ENCODE measurements around the gene C2orf69.

The C2orf69 gene

GRCh38 chr2:199973703-199974102, 62.6 kb downstream of the C2orf69 start:
- no peak for DNase-seq

DNA sequence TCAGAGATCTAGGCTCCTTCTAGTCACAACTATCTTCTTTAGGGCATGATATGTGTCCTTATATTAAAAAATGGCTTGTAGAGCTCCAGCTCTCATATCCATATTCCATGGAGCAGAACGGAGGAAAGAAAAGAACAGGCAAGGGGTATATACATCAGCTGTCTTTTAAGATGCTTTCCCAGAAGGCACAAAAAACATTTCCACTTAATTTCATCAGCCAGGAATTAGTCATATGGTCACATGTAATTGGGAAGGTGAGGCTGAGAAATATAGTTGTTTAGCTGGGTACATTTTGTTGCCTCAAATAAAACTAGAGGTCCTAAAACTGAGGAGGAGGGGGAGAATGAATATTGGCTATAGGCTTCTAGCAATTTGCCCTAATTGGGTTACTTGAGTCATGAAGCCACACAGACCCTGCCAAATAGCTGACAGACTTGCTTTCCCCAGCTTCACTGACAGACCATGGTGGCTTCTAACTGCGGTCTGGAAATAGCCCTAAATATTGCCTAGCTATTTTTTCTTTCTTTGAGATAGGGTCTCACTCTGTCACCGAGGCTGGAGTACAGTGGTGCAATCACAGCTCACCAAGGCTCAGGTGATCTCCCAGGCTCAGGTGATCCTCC, 64.3 kb downstream of the C2orf69 start:
- no peak for DNase-seq
